Left renal cortex interstitium (tissue), 4 donors: Measurements from ENCODE around the gene BDKRB2. TPM values are rescaled to one million over a fixed set of nuclear protein-coding genes. Genes with fewer than 3 reads are reported as not detected.
A peak's percentile ranks its signal among the peaks of the same experiment; 100 is the strongest.

ENCODE experiments used
- DNase-seq, 4 donors: peaks; one replicate each; pipeline ENCODE4 v3.0.0-alpha.2; 2013; ENCODE audit warnings: low read depth in 4 of 4, low spot score in 2 of 4, missing footprints in 1 of 4
- polyA plus RNA-seq, 4 donors: library from polyadenylated mRNA; unstranded; fragments of 120-200 nt; gene quantifications; one replicate each; pipeline ENCODE4 v1.2.1, GENCODE V29; 2013; ENCODE audit not compliant: insufficient read length in 4 of 4

Gene BDKRB2
- polyA plus RNA-seq, result 1 to 10 TPM; 2.8 to 5.4 (median 3.2) TPM

DNA sequence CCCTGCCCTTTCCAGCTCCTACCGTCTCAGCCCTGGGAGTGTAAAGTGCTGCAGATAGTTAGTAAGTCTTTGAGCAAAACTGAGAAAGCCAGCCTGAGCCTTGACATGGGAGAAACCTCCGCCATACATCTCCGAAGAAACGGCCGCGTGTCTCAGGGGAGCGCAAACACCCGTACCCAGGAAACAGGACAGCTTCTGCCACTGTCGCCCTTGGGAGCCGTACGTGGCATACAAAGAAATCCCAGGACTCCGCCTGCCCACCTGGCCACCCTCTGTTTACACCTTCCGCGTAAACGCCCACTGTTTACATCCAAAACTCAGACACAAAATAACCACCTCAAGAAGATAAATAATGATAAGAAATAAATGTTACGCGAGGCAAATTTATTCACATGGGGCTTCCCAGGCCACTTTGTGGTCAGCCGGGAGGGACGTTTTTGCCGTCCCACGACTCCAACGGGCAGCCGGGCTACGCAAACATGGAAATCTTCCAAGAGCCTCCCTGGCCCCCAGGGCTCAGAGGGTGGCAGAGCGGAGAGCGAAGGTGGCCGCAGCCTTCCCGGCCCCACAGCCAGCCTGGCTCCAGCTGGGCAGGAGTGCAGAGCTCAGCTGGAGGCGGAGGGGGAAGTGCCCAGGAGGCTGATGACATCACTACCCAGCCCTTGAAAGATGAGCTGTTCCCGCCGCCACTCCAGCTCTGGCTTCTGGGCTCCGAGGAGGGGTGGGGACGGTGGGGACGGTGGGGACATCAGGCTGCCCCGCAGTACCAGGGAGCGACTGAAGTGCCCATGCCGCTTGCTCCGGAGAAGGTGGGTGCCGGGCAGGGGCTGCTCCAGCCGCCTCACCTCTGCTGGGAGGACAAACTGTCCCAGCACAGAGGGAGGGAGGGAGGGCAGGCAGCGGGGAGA is at the start of gene BDKRB2:
Gene BDKRB2, plus strand, starts transcription at position 689 of the 908 bp plus-strand sequence. CDS start 32,269 bp downstream, outside the sequence.
- DNase-seq, result peak; percentile 63 to 84 (median 72)

GRCh38 chr14:96154900-96155299 is 49.7 kb upstream of the BDKRB2 start:
- DNase-seq, result no peak

- no peak for DNase-seq
These were observed 47.6 kb upstream of the BDKRB2 start for GRCh38 chr14:96156804-96157760.

DNA sequence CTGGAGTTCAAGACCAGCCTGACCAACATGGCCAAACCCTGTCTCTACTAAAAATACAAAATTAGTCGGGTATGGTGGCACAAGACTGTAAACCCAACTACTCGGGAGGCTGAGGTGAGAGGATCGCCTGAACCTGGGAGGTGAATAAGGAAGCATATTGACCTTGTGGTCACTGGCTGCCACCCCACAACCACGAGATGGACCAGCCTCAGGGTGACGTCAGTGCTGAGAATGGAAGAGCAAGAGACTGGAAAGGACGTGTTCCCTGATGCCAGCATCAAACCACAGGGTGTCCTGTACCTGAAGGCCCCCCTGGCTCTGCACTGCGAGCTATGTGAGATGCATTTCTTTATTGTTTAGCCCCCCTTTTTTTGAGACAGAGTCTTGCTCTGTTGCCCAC is 45.9 kb upstream of the BDKRB2 start:
- no peak for DNase-seq

GRCh38 chr14:96160076-96160912 is 44.3 kb upstream of the BDKRB2 start:
- DNase-seq, result no peak

DNA sequence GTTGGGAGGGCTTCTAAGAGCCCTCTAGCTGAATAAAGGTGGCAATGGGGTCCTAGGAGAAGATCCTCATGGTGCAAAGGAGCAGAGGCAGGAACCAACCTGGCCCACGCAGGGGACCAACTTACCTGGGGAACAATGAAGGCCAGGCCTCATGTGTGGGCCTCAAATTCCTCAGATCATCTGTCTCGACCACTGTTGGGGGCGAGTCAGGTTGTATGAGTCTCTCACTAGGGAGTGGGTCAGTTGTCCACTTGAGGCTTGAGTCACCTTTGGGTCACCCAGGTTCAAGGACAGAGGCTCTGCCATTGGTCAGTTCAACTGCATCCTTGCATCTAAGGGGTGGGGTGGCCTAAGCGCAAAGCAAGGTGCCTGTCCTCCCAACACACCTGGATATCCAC is 43.7 kb upstream of the BDKRB2 start:
- DNase-seq, result no peak

- no peak for DNase-seq
These were observed 43.0 kb upstream of the BDKRB2 start for GRCh38 chr14:96161636-96162035.

GRCh38 chr14:96162265-96162664 is 42.4 kb upstream of the BDKRB2 start:
- DNase-seq, result no peak

DNA sequence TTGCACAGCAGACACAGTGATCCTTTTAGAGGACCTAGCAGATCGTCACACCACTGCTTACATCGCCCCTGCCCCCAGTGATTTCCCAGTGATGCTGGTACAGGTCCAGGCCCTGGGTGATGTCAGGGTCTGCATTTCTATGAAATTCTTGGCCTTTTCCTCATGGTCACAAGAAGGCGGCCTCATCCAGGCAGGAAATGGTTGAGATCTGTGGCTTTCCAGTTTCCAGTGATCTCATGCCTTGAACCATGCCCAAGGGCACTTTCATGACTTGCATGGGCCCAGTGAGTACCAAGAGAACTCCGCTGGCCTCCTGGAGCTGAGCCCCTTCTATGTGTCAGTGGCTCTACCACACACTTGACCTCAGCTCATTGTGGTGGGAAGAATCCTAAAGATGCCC is 41.9 kb upstream of the BDKRB2 start:
- DNase-seq, result no peak

- DNase-seq, result no peak
These were observed 39.7 kb upstream of the BDKRB2 start for GRCh38 chr14:96164861-96165490.

DNA sequence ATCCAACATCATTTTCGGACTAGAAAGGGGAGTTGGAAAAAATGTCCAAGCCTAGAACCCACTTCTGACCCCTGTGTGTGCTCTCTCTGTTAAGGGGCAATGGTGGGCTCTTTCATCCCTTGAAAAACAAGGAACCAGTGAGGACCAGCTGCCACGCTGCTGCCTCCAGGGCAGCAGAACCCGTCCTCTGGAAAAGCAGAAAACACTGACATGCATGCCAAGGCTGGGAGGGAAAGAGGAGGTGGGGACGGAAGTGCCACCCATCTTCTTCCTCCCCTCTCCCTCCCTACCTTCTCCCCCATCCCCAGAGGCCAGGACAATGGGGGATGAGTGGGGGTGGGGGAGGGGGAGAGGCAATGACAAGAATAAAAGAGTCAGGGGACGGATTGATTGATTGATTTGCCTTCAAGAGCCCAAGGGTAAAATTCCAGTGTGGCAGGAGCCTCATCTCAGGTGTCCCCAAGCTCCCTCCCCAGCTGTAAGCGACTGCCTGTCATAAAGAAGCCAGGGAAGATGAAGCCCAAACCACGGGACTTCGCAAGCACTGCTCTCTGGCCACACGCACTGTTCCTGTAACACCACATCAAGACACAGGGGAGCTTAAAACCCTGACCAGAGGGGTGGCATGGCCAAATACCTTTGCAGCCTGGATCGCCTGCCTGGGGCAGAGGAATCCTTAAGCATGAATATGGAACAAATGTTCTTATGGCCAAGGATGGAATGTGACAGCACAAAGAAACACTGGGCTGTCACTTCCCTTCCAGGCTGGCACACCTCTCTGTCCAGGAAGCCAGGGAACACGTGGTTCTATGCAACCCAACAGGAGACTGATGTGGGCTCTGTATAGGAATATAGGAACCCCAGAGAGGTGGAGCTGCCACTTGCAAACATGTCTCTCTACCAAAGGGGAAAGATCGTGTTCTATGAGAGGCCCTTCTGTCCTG is 38.9 kb upstream of the BDKRB2 start:
- DNase-seq, result no peak

DNA sequence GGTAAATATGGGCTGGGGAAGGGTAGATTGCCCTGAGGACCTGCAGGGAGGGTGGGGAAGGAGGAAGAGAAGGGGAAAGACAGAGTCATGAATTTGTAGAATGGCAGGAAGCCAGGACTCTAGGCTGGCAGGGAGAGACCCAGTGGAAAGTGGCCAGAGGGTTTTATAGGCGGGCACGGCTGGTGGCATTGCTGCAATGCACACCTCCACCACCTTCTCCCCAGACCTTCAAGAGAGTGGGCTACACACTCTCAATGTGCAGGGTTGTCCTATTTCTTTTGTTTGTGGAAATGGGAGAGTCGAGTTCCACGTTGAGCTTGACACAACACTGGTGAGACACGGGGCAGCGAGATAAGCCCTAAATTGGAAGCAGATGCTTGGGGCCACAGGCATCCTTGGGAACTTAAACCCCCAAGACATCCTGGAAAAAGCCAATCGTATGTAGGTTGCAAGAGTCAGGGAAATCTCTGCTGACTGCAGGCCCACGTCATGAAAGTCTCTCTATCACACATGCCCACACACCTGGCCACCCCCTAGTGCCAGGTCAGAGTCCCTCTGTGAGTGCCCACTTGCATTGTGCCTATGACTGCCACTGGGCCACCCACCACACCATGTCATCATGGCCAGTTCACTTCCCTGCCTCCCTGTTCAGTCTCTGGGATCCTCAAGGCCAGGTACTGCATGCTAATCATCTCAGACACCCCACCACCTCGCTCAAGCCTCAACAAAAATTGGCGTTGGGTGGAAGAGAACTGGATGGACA is 38.0 kb upstream of the BDKRB2 start:
- DNase-seq, result no peak

DNA sequence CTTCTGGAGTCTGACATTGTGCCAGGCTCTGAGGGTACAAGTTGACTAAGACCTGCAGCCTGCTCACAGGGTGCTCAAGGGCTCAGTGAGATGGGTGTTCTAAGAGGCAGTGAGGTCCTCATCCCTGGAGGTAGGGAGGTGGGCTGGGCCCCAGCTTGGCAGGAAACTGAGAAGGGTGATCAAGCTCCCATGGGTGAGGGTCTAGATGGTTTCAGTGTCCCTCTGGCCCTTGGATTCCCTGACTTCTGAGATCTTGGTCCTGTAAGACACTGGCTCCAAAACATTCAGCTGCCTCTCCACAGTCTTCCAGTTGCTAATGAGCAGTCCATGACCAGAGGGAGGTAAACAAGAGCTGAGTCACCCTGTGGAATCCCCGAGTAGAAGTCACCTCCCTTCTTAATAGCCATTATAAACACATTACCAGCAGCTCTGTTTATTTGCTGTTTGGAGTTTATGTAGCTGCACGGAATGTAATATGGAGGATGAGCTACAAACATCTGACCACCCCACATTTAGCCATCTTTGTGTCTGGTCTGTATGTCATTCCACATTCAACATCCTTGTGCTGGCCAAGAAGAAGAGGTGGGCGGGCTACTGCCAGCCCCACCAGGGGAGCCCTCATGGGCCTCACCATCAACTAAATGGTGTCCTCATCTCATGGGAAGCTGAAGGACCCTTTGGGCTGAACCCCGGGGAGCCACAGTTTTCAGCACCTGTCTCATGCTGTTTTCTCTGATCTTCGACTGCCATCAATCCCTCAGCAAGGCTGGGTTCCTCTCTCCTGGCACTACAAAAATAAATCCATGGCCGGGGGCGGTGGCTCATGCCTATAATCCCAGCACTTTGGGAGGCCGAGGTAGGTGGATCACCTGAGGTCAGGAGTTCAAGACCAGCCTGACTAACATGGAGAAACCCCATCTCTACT is 37.2 kb upstream of the BDKRB2 start:
- DNase-seq, result no peak

DNA sequence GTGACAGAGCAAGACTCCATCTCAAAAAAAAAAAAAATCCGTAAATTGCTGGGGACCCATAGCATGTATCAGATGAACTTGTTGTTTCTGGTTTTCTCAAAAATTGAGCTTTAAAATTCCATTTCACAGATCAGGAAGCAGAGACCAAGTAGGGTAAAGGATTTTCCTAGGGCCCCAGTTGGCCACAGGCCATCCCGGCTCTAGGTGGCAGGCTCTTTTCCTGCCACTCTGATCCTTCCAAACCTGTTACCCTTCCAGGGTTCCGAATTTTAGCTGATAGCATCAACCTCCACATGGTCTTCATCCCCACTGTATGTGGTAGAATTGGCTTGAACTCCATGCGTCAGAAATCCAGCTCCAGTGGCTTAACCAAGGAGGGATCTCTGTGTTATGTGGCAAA is 36.1 kb upstream of the BDKRB2 start:
- DNase-seq, result no peak

DNA sequence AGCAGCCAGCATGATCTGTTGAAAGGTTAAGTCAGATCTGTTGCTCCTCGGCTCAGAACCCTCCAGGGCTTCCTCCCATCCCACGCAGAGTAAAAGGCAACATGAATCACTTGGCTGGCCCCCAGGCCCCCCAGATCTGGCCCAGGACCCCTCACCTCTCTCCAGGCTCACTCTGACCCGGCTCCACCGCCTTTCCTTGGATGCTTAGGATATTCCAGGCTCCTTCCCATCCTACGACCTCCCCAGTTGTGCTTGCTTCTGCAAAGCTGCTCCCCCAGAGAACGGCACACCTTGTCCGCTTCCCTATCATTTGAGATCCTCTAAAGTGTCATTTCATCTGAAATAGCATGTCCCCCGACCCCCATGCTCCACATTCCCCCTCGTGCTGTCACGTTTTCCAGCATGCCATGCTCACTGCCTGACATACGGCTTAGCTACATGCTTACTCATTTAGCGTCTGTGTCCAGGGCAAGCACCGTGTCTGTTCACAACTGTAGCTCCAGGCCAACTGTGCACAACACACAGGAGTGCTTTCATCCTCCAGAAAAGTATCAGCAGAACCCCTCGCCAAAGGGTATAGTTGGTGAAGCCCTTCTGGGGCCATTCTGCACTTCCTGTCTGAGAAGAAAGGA is 33.6 kb upstream of the BDKRB2 start:
- no peak for DNase-seq

GRCh38 chr14:96173636-96174475 is 30.8 kb upstream of the BDKRB2 start:
- no peak for DNase-seq
